HG03558 (cell line): ENCODE results near the gene IVD.
A peak's percentile ranks its signal among the peaks of the same experiment; 100 is the strongest.

Source experiments
- ATAC-seq: cut with Tn5 transposase; IDR thresholded peaks from one replicate; pipeline ENCODE4 v1.9.1; 2021; ENCODE audit warnings: moderate number of reproducible peaks; ENCODE audit not compliant: unreplicated experiment; ENCODE audit errors: extremely low read depth

IVD gene

DNA sequence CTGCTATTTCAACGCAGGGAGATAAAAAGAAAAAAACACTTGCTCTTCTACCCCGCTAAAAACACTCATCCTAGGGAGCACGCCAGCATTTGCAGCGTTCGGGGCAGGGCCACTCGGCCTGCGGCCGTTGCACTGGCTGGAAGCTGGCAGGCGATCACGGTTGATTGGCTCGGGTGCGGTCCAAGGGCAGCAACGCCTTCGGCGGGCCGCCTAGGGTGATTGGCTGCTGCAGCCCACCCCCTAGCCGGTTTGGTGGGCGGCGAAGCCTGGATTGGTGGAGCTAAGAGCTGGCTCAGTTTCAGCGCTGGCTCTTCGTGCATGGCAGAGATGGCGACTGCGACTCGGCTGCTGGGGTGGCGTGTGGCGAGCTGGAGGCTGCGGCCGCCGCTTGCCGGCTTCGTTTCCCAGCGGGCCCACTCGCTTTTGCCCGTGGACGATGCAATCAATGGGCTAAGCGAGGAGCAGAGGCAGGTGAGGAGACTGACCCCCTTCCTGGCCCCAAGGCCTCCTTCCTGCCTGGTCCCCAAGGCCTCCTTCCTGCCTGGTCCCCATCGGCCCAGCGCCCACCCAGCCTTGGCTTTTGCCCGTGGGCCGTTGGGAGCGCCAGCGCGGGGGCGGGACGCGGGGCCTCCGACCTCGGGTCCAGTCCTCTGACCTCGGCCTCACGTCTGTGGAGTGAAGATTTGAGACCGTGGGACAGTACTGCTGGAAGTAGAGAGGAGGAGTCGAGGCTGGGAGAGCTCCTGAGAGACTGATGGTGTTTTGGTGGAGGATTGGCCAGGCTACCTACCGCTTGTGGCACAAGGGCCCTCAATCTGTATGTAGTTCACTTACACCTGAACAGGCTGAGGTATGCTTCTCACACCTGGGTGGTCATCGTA, at the start of gene IVD:
Gene IVD, plus strand, starts transcription at position 295 of the 881 bp plus-strand sequence. Its CDS starts 33 bp downstream, at position 328.
- ATAC-seq: peak; percentile 80

- ATAC-seq: no peak
Observed at GRCh38 chr15:40355976-40356585, 49.5 kb upstream of the IVD start.

DNA sequence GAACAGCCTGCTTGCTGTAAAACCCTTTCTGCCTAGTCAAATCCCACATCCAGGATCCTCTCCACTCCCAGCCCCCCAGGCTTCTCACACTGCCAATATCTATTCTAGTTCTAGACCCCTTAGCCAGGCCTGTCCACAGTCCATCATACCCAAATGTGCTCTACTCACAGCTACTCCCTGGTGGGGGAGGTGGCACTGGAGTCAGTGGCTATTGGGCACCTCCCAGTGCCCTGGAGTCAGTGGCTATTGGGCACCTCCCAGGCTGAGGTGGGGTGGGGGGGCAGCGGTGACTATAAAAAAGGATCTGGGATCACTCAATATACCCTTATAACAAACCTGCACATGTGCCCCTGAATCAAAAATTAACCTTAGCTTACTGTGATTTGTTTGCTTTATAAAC, 48.3 kb upstream of the IVD start:
- ATAC-seq: no peak

DNA sequence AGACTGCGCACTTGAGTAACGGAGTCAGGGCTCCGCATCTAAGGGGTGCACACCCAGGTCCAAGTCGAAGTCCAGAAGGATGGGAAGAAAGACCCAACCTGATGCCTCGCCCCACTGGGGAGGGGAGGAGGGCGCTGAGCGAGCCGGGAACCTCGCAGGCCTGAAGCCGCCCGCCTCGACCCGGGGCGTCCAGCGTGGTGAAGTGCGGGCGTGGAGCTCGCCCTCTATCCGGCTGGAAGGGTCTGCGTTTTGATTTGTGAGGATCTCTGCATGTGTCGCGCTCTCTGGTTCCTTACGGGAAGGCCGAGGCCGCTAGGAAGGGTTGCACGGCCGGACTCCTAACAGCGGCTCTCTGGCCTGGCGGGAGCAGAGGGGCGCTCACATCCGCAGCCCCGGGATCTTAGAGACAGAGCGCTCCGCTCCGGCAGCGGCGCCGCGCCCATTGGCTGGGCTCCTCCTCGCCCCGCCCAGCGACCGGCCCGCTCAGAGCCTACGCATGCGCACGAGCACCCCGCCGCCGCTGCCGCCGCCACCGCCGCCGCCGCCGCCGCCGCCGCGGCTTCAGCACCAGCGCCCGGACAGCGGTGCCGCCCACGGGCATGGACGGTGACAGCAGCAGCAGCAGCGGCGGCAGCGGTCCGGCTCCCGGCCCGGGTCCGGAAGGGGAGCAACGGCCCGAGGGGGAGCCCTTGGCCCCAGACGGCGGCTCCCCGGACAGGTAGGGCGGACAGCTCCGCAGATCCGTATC, 47.7 kb upstream of the IVD start, which contains the start of gene DISP2:
Gene DISP2, plus strand, starts transcription at position 497 of the 748 bp plus-strand sequence. Its CDS starts 103 bp downstream, at position 600.
- peak; percentile 53 for ATAC-seq

GRCh38 chr15:40358471-40359353, 46.9 kb upstream of the IVD start:
- ATAC-seq: no peak

- no peak for ATAC-seq
Observed at GRCh38 chr15:40360015-40360414, 45.6 kb upstream of the IVD start.

GRCh38 chr15:40361640-40362039, 44.0 kb upstream of the IVD start:
- ATAC-seq: no peak

- no peak for ATAC-seq
Observed at GRCh38 chr15:40363611-40364010, 42.0 kb upstream of the IVD start.

- no peak for ATAC-seq
Observed at GRCh38 chr15:40364251-40364650, 41.3 kb upstream of the IVD start.

GRCh38 chr15:40365016-40365415, 40.6 kb upstream of the IVD start:
- no peak for ATAC-seq

- ATAC-seq: no peak
Observed at GRCh38 chr15:40365624-40366456, 39.8 kb upstream of the IVD start.

DNA sequence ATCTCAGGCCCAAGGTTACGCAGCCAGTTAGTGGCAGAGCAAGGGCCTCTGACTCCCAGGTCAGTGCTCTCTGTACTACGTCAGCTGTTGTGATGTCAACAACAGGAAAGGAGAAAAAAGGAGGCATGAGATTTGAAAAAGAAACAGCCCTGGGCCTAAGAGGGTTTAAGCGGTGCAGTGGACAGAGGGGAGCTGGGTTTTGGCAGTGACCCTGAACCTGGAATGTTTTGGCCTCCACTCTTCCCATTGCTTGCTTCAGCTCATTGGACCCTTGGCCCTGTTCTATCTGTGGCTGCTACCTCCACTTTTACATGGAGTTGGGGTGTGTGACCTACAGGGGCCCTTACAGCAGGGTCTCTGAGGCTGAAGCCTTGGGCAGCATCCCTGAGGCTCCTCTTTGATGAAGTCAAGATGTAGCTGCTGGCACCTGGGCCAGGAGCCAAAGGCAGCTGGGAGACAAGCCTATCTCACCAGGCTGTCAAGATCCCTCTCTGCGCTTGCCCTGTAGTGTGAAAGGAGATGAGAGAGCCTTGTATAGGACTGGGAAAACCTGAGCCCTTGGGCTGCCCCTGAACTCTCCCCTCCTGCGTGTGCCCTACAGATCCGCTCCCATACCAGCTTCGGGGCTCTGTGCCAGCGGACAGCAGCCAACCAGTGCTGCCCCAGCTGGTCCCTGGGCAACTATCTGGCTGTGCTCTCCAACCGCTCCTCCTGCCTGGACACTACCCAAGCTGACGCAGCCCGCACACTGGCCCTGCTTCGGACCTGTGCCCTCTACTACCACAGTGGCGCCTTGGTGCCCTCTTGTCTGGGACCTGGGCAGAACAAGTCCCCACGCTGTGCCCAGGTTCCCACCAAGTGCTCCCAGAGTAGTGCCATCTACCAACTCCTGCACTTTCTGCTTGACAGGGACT, 38.9 kb upstream of the IVD start:
- no peak for ATAC-seq

GRCh38 chr15:40367371-40367685, 38.3 kb upstream of the IVD start:
- no peak for ATAC-seq

DNA sequence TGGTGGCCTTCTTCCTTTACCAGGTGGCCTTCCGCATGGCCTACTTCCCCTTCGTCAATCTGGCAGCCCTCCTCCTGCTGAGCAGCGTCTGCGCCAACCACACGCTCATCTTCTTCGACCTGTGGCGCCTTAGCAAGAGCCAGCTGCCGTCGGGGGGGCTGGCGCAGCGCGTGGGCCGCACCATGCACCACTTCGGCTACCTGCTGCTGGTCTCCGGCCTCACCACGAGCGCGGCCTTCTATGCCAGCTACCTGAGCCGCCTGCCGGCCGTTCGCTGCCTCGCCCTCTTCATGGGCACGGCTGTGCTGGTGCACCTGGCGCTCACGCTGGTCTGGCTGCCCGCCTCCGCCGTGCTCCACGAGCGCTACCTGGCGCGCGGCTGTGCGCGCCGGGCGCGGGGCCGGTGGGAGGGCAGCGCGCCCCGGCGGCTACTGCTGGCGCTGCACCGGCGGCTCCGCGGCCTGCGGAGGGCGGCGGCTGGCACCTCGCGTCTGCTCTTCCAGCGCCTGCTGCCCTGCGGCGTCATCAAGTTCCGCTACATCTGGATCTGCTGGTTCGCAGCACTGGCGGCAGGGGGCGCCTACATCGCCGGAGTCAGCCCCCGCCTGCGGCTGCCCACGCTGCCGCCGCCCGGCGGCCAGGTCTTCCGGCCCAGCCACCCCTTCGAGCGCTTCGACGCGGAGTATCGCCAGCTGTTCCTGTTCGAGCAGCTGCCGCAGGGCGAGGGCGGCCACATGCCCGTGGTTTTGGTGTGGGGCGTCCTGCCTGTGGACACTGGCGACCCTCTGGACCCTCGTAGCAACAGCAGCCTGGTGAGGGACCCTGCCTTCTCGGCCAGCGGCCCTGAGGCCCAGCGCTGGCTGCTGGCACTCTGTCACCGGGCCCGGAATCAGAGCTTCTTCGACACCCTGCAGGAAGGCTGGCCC, 37.6 kb upstream of the IVD start:
- no peak for ATAC-seq

- ATAC-seq: no peak
Observed at GRCh38 chr15:40368719-40369473, 36.7 kb upstream of the IVD start.

DNA sequence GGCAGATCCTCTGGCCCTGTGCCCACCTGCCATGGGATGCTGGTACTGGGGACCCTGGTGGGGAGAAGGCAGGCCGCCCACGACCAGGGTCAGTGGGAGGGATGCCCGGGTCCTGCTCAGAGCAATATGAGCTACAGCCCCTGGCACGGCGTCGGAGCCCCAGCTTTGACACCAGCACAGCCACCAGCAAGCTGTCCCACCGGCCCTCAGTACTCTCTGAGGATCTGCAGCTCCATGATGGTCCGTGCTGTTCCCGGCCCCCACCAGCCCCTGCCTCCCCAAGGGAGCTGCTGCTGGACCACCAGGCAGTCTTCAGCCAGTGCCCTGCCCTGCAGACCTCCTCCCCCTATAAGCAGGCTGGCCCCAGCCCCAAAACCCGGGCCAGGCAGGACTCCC, 36.1 kb upstream of the IVD start:
- ATAC-seq: no peak
